IMR-90 (cell line): ENCODE data around the gene UBE2K. TPM values are rescaled to one million over a fixed set of nuclear protein-coding genes. Genes with fewer than 3 reads are reported as not detected.

ENCODE experiments used
- ATAC-seq: fragments of 200-7000 bp; cut with Tn5 transposase; 2 replicates; pipeline ENCODE4 v1.9.1; 2020; ENCODE audit warnings: low read depth, mild to moderate bottlenecking, moderate library complexity
- BruUV-seq: library from RNA; stranded (reverse); fragments of 400-500 nt; replicated peaks from 2 replicates; lab custom pipeline; 2021; lab: Mats Ljungman, UMichigan
- CTCF ChIA-PET: fragments of 300-600 bp; formaldehyde crosslinking; extraction: SDS; loops from one replicate; lab custom pipeline; 2021; ENCODE audit warnings: antibody characterized with exemption; lab: Yijun Ruan, JAX
- POLR2A ChIA-PET: fragments of 300-600 bp; sonication (Branson Sonifier 250); formaldehyde crosslinking; loops from one replicate; lab custom pipeline; 2022; ENCODE audit warnings: antibody characterized with exemption; ENCODE audit not compliant: unreplicated experiment; lab: Charles Lee
- DNase-seq: peaks from one replicate; pipeline ENCODE4 v3.0.0; 2013
- H2AFZ ChIP-seq: replicated peaks from 2 replicates; pipeline ENCODE3; 2013; ENCODE audit warnings: low read length, mild to moderate bottlenecking; ENCODE audit not compliant: poor library complexity
- H2AK5ac ChIP-seq: 2 replicates; pipeline ENCODE4 v1.6.1; 2013; ENCODE audit warnings: low read depth, low read length, inconsistent platforms
- H2AK9ac ChIP-seq: replicated peaks from 2 replicates; pipeline ENCODE3; 2013; ENCODE audit warnings: mild to moderate bottlenecking, low read depth, low read length, moderate library complexity; ENCODE audit not compliant: poor library complexity
- H2BK120ac ChIP-seq: 2 replicates; pipeline ENCODE4 v1.6.1; 2013; ENCODE audit warnings: low read depth, low read length, inconsistent platforms
- H2BK15ac ChIP-seq: 3 replicates; pipeline ENCODE4 v1.6.1; 2013; ENCODE audit warnings: low read depth, low read length, inconsistent platforms
- H2BK20ac ChIP-seq: 2 replicates; pipeline ENCODE4 v1.6.1; 2013; ENCODE audit warnings: low read depth, mild to moderate bottlenecking, inconsistent platforms, low read length, moderate library complexity
- H2BK5ac ChIP-seq: 2 replicates; pipeline ENCODE4 v1.6.1; 2013; ENCODE audit warnings: mild to moderate bottlenecking, low read depth, low read length, inconsistent platforms; ENCODE audit not compliant: poor library complexity, severe bottlenecking
- H3K14ac ChIP-seq: replicated peaks from 2 replicates; pipeline ENCODE4 v1.6.1; 2013; ENCODE audit warnings: low read depth, low read length, inconsistent platforms
- H3K18ac ChIP-seq: 2 replicates; pipeline ENCODE4 v1.6.1; 2013; ENCODE audit warnings: low read depth, low read length, control low read depth
- H3K23ac ChIP-seq: 2 replicates; pipeline ENCODE4 v1.6.1; 2013; ENCODE audit warnings: low read depth, low read length, inconsistent platforms
- H3K27ac ChIP-seq: 2 replicates; pipeline ENCODE4 v1.5.1; 2013; ENCODE audit warnings: mild to moderate bottlenecking, control low read depth, low read length; ENCODE audit not compliant: insufficient read depth
- H3K27me3 ChIP-seq: 2 replicates; pipeline ENCODE4 v1.6.1; 2013; ENCODE audit warnings: low read length; ENCODE audit not compliant: control insufficient read depth, insufficient read depth
- H3K36me3 ChIP-seq: 2 replicates; pipeline ENCODE4 v1.6.1; 2013; ENCODE audit warnings: low read length, mixed read lengths; ENCODE audit not compliant: control insufficient read depth, insufficient read depth
- H3K4ac ChIP-seq: 2 replicates; pipeline ENCODE4 v1.6.1; 2013; ENCODE audit warnings: low read depth, low read length, inconsistent platforms
- H3K4me1 ChIP-seq: 2 replicates; pipeline ENCODE4 v1.6.1; 2013; ENCODE audit warnings: low read length, mixed read lengths; ENCODE audit not compliant: control insufficient read depth, insufficient read depth
- H3K4me2 ChIP-seq: 2 replicates; pipeline ENCODE4 v1.6.1; 2013; ENCODE audit warnings: low read depth, mild to moderate bottlenecking, control low read depth, low read length, moderate library complexity
- H3K4me3 ChIP-seq: 2 replicates; pipeline ENCODE4 v1.5.1; 2013; ENCODE audit warnings: low read depth, mild to moderate bottlenecking, control low read depth, low read length, moderate library complexity; ENCODE audit not compliant: insufficient read depth
- H3K56ac ChIP-seq: 2 replicates; pipeline ENCODE4 v1.6.1; 2013; ENCODE audit warnings: low read length, inconsistent platforms; ENCODE audit not compliant: insufficient read depth; ENCODE audit errors: extremely low read depth
- H3K79me1 ChIP-seq, 2 experiments: 2 replicates each; pipeline ENCODE4 v1.6.1; 2013; ENCODE audit warnings: low read length in 2 of 2, inconsistent platforms in 1 of 2, low read depth in 1 of 2
- H3K9ac ChIP-seq: 2 replicates; pipeline ENCODE4 v1.6.1; 2013; ENCODE audit warnings: low read depth, low read length, control low read depth
- H3K9me1 ChIP-seq: 2 replicates; pipeline ENCODE4 v1.6.1; 2013; ENCODE audit warnings: low read length, inconsistent platforms; ENCODE audit not compliant: insufficient read depth
- H3K9me3 ChIP-seq: 2 replicates; pipeline ENCODE4 v1.6.1; 2013; ENCODE audit warnings: low read length; ENCODE audit not compliant: control insufficient read depth, insufficient read depth
- H4K20me1 ChIP-seq: 2 replicates; pipeline ENCODE4 v1.6.1; 2013; ENCODE audit warnings: low read length, inconsistent platforms; ENCODE audit not compliant: insufficient read depth
- H4K5ac ChIP-seq: 2 replicates; pipeline ENCODE4 v1.6.1; 2013; ENCODE audit warnings: mild to moderate bottlenecking, low read depth, low read length, control low read depth
- H4K8ac ChIP-seq, 2 experiments: 2 replicates each; pipeline ENCODE4 v1.6.1; 2013; ENCODE audit warnings: low read depth in 2 of 2, low read length in 2 of 2, control low read depth in 1 of 2, inconsistent platforms in 1 of 2
- H4K91ac ChIP-seq: 2 replicates; pipeline ENCODE4 v1.6.1; 2013; ENCODE audit warnings: low read depth, low read length, inconsistent platforms; ENCODE audit not compliant: insufficient read depth
- CEBPB ChIP-seq: IDR thresholded peaks from 2 replicates; pipeline ENCODE4 v1.6.1; 2012; ENCODE audit warnings: low read depth, low read length, improper control_type of control experiment
- CHD1 ChIP-seq: IDR thresholded peaks from 2 replicates; pipeline ENCODE4 v1.6.1; 2012; ENCODE audit warnings: low read depth, low read length, improper control_type of control experiment
- CTCF ChIP-seq: conservative IDR thresholded peaks from 2 replicates; pipeline ENCODE4 v1.5.1; 2012; ENCODE audit warnings: mild to moderate bottlenecking, low read depth, low read length, improper control_type of control experiment
- ELK1 ChIP-seq: fragments of 150-350 bp; IDR thresholded peaks from 2 replicates; pipeline ENCODE4 v1.6.1; 2016; ENCODE audit warnings: low read depth, mild to moderate bottlenecking, low read length, moderate library complexity, borderline replicate concordance
- FOS ChIP-seq: fragments of 150-350 bp; IDR thresholded peaks from 2 replicates; pipeline ENCODE4 v1.6.1; 2016; ENCODE audit warnings: low read depth, low read length
- MAFK ChIP-seq: IDR thresholded peaks from 2 replicates; pipeline ENCODE4 v1.6.1; 2012; ENCODE audit warnings: low read depth, low read length, improper control_type of control experiment
- POLR2A ChIP-seq: IDR thresholded peaks from 2 replicates; pipeline ENCODE4 v1.6.1; 2012; ENCODE audit warnings: mild to moderate bottlenecking, low read depth, low read length
- RAD21 ChIP-seq: IDR thresholded peaks from 2 replicates; pipeline ENCODE4 v1.6.1; 2012; ENCODE audit warnings: low read length, improper control_type of control experiment
- RCOR1 ChIP-seq: IDR thresholded peaks from 2 replicates; pipeline ENCODE4 v1.6.1; 2012; ENCODE audit warnings: mild to moderate bottlenecking, low read length, improper control_type of control experiment; ENCODE audit not compliant: insufficient replicate concordance
- RFX5 ChIP-seq: IDR thresholded peaks from 2 replicates; pipeline ENCODE4 v1.8.0; 2012; ENCODE audit warnings: low read depth, mild to moderate bottlenecking, low read length, moderate library complexity
- SMC3 ChIP-seq: fragments of 150-350 bp; IDR thresholded peaks from 2 replicates; pipeline ENCODE4 v1.6.1; 2016; ENCODE audit warnings: low read depth, mild to moderate bottlenecking, antibody characterized with exemption, low read length, moderate library complexity
- WGBS, 2 experiments: methylation state at CpG; one replicate each; pipeline versions ENCODE4 v1.1.5 to v1.1.7; 2013; ENCODE audit warnings: missing lambda C conversion rate in 2 of 2; ENCODE audit not compliant: insufficient read length in 1 of 2; ENCODE audit errors: extremely low coverage in 2 of 2; 5-methylcytosine and 5-hydroxymethylcytosine counted together
- dilution Hi-C: fragments of 300-500 bp; cut with HindIII; formaldehyde crosslinking; loops from one replicate; pipeline ENCODE4 v1.14.3; 2018; ENCODE audit warnings: low sequenced_read_pairs; ENCODE audit not compliant: unreplicated experiment
- in situ Hi-C: fragments of 300-500 bp; cut with MboI; formaldehyde crosslinking; loops from 3 replicates; pipeline ENCODE4 v1.14.3; 2019; ENCODE audit warnings: low sequenced_read_pairs, inconsistent platforms, mixed read lengths
- intact Hi-C: fragments of 100-400 bp; cut with micrococcal nuclease; formaldehyde crosslinking; loops from 2 replicates; pipeline ENCODE4 v1.10.0; 2022
- polyA plus RNA-seq, 3 experiments: library from polyadenylated mRNA; depleted of rRNA; stranded (reverse); fragments of >200 nt; gene quantifications; 2 replicates each; pipeline ENCODE4 v1.2.3, GENCODE V29; 2012; ENCODE audit warnings: low replicate concordance in 1 of 3
- total RNA-seq: library from RNA; depleted of rRNA; stranded (reverse); fragments of >200 nt; gene quantifications from 2 replicates; pipeline ENCODE4 v1.2.3, GENCODE V29; 2012

UBE2K gene
- total and polyA plus RNA-seq, 2 of the 4 experiments (the other 2 are of a cell fraction), result 17.7 to 44.8 TPM

- no peak overlapping the region for H2BK20ac ChIP-seq
- H4K20me1 ChIP-seq, result peaks cover 5% of the 10 kb centered on the region; the same call in 1 of the 2 replicates
- no peaks in the 10 kb centered on the region for H3K36me3 ChIP-seq
- no peak overlapping the region for H2AFZ ChIP-seq
- H4K5ac ChIP-seq, result no peak overlapping the region
- H3K9me3 ChIP-seq, result no peaks in the 10 kb centered on the region
- no peak overlapping the region for H4K8ac ChIP-seq
- H3K23ac ChIP-seq, result no peak overlapping the region
- no TSS peak for BruUV-seq
- TF ChIP-seq CHD1 (no peak), RAD21 (no peak), CTCF (no peak), SMC3 (no peak), RFX5 (no peak), FOS (no peak), ELK1 (no peak), MAFK (no peak), POLR2A (no peak), RCOR1 (no peak), CEBPB (no peak)
- WGBS, 2 experiments, result no CpG with 5 or more reads among the region's 1 CpG
- no peak overlapping the region for H3K27ac ChIP-seq
- H2AK5ac ChIP-seq, result no peak overlapping the region
- intact Hi-C loops, result no loop called here
- H3K4me1 ChIP-seq, result peaks cover 4% of the 10 kb centered on the region
- no peak overlapping the region for H2AK9ac ChIP-seq
- no peak overlapping the region for H3K56ac ChIP-seq
- no peak overlapping the region for H2BK5ac ChIP-seq
- in situ Hi-C loops, result no loop called here
- no peak overlapping the region for H3K9ac ChIP-seq
- no peak overlapping the region for H3K4me2 ChIP-seq
- no peaks in the 10 kb centered on the region for H3K27me3 ChIP-seq
- H3K9me1 ChIP-seq, result peaks cover 5% of the 10 kb centered on the region
- POLR2A ChIA-PET, result interaction anchor here (0.6 kb wide), 2 partner anchors 9 to 16 kb away, joined by 3 to 5 read pairs; no protein-coding TSS in a partner anchor
- H2BK15ac ChIP-seq, result no peak overlapping the region
- DNase-seq (no peak), ATAC-seq (no peak)
- no peak overlapping the region for H4K91ac ChIP-seq
- dilution Hi-C loops, result no loop called here
- no peak overlapping the region for H2BK120ac ChIP-seq
- no peaks in the 10 kb centered on the region for H3K79me1 ChIP-seq
- H3K14ac ChIP-seq, result no peak overlapping the region
- H3K4me3 ChIP-seq, result no peak overlapping the region
- H3K4ac ChIP-seq, result no peak overlapping the region
- H3K18ac ChIP-seq, result no peak overlapping the region
- CTCF ChIA-PET, result interaction anchor here (0.6 kb wide), 1 partner anchor 211 kb away, joined by 3 read pairs; no protein-coding TSS in a partner anchor
Observed at GRCh38 chr4:39667706-39668105, 30.2 kb upstream of the UBE2K start.
